Measurements from ENCODE around the gene C17orf114.

C17orf114 gene

DNA sequence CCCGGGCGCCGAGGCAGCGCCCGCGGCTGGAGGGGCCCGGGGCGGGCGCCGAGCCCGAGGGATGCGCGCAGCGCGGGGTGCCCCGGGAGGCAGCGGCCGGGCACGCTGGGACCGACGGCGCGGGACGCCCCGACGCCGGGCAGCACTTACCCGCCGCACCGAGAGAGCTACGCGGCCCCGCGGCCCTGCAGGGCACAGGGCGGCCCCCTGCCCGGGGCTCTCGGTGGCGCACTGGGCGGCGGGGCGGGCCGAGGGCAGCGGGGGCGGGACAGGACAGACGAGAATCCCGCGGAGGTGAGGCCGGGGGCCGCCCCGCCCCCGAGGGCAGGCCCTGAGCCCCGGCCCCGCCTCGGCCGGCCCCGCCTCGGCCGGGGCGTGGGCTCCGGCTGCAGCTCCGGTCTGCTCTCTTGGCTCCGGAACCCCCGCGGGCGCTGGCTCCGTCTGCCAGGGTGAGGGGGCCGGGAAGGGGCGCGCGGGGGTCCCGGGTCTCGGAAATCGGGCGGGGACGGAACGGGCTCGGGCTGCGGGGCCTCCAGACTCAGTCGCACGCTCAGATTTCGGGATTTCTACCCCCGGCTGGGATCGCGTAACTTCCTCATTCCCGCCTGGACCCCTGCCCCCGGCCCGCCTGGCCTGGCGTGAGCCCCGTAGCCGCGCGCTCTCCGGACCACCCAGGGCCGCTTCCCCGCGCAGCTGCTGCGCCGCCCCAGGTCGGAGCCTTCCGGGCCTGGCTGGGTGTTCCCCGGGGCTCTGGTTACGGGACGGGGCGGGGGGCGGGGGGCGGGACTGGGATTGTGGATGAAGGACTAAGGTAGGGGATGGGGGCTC lies 4.9 kb upstream of the C17orf114 start, which contains the start of gene PLD2:
Gene PLD2 (plus strand): TSS at position 376 of the 828 bp plus-strand sequence. CDS start 621 bp downstream, outside the sequence.
- Mint-ChIP-seq H3K4me3 (ENCODE audit: unreplicated experiment) (peak within 1 kb of the TSS; percentile 90), H3K4me1 (ENCODE audit: low read depth, unreplicated experiment) (peaks cover 3% of the 10 kb centered on the region), H3K27ac (ENCODE audit: unreplicated experiment) (peak within 1 kb of the TSS; percentile 80), H3K36me3 (ENCODE audit: low read depth, unreplicated experiment) (peaks cover 12% of the 10 kb centered on the region), H3K27me3 (ENCODE audit: low read depth, unreplicated experiment) (no peaks in the 10 kb centered on the region), H3K9me3 (ENCODE audit: unreplicated experiment) (peaks cover 5% of the 10 kb centered on the region)
- Histone ChIP-seq H3K4me3 (ENCODE audit: insufficient read depth, low read depth, low read length) (peak within 1 kb of the TSS; percentile 93), H3K27ac (ENCODE audit: low read depth, low read length) (peak within 1 kb of the TSS; percentile 33), H3K4me1 (ENCODE audit: insufficient read depth, low read length) (peaks cover 10% of the 10 kb centered on the region), H2AFZ (ENCODE audit: low read depth, low read length) (peak within 1 kb of the TSS; percentile 85), H3K36me3 (ENCODE audit: insufficient read depth, low read length) (peaks cover 3% of the 10 kb centered on the region), H3K9ac (ENCODE audit: low read length) (peak within 1 kb of the TSS; percentile 89), H3K79me2 (ENCODE audit: insufficient read depth, low read length) (peaks cover 5% of the 10 kb centered on the region), H3K27me3 (ENCODE audit: insufficient read depth, low read length) (no peaks in the 10 kb centered on the region), H3K4me2 (ENCODE audit: low read length) (peak within 1 kb of the TSS; percentile 98), H3K9me3 (ENCODE audit: insufficient read depth, low read depth, low read length) (no peaks in the 10 kb centered on the region), H4K20me1 (ENCODE audit: insufficient read depth, low read length) (peaks cover 21% of the 10 kb centered on the region)
- no peak for TF ChIP-seq EZH2 (IDR thresholded peaks at IDR 0.05; ENCODE audit: insufficient read depth, low read length)
- FAIRE-seq = no peak
- DNase-seq (ENCODE audit: low read depth) = peak; percentile 42

DNA sequence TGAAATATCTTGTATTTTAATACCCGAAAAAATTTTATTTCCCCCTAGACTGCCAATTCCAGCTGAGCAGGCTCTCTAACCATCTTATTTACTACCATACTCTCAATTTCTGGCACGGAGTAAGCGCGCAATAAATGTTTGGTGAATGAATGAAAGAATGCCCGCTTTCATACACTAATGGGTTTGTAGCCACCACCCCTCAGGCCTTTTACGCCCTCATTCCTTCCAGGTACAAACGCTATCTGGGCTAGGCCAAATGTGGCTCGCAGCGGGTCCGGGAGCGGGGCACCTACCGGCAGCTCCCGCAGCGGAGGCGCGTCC lies 4.3 kb upstream of the C17orf114 start:
- Histone ChIP-seq H3K4me2 (ENCODE audit: low read length) (peak overlapping the region; percentile 98), H3K4me1 (ENCODE audit: insufficient read depth, low read length) (peaks cover 10% of the 10 kb centered on the region), H2AFZ (ENCODE audit: low read depth, low read length) (peak overlapping the region; percentile 85), H3K79me2 (ENCODE audit: insufficient read depth, low read length) (peaks cover 5% of the 10 kb centered on the region), H3K36me3 (ENCODE audit: insufficient read depth, low read length) (peaks cover 3% of the 10 kb centered on the region), H3K9me3 (ENCODE audit: insufficient read depth, low read depth, low read length) (no peaks in the 10 kb centered on the region), H4K20me1 (ENCODE audit: insufficient read depth, low read length) (peaks cover 21% of the 10 kb centered on the region), H3K9ac (ENCODE audit: low read length) (peak overlapping the region; percentile 89), H3K27ac (ENCODE audit: low read depth, low read length) (no peak overlapping the region), H3K4me3 (ENCODE audit: insufficient read depth, low read depth, low read length) (peak overlapping the region; percentile 93), H3K27me3 (ENCODE audit: insufficient read depth, low read length) (no peaks in the 10 kb centered on the region)
- TF ChIP-seq, protein P1, sequence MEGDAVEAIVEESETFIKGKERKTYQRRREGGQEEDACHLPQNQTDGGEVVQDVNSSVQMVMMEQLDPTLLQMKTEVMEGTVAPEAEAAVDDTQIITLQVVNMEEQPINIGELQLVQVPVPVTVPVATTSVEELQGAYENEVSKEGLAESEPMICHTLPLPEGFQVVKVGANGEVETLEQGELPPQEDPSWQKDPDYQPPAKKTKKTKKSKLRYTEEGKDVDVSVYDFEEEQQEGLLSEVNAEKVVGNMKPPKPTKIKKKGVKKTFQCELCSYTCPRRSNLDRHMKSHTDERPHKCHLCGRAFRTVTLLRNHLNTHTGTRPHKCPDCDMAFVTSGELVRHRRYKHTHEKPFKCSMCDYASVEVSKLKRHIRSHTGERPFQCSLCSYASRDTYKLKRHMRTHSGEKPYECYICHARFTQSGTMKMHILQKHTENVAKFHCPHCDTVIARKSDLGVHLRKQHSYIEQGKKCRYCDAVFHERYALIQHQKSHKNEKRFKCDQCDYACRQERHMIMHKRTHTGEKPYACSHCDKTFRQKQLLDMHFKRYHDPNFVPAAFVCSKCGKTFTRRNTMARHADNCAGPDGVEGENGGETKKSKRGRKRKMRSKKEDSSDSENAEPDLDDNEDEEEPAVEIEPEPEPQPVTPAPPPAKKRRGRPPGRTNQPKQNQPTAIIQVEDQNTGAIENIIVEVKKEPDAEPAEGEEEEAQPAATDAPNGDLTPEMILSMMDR (IDR thresholded peaks at IDR 0.05; ENCODE audit: insufficient read depth, low read depth, low read length) = no peak
- no peak for TF ChIP-seq EZH2 (IDR thresholded peaks at IDR 0.05; ENCODE audit: insufficient read depth, low read length)
- Mint-ChIP-seq H3K4me3 (ENCODE audit: unreplicated experiment) (peak overlapping the region; percentile 90), H3K27me3 (ENCODE audit: low read depth, unreplicated experiment) (no peaks in the 10 kb centered on the region), H3K4me1 (ENCODE audit: low read depth, unreplicated experiment) (peaks cover 3% of the 10 kb centered on the region), H3K9me3 (ENCODE audit: unreplicated experiment) (peaks cover 5% of the 10 kb centered on the region), H3K27ac (ENCODE audit: unreplicated experiment) (peak overlapping the region; percentile 80), H3K36me3 (ENCODE audit: low read depth, unreplicated experiment) (peaks cover 11% of the 10 kb centered on the region)
- DNase-seq (ENCODE audit: low read depth) = no peak
- FAIRE-seq = no peak

DNA sequence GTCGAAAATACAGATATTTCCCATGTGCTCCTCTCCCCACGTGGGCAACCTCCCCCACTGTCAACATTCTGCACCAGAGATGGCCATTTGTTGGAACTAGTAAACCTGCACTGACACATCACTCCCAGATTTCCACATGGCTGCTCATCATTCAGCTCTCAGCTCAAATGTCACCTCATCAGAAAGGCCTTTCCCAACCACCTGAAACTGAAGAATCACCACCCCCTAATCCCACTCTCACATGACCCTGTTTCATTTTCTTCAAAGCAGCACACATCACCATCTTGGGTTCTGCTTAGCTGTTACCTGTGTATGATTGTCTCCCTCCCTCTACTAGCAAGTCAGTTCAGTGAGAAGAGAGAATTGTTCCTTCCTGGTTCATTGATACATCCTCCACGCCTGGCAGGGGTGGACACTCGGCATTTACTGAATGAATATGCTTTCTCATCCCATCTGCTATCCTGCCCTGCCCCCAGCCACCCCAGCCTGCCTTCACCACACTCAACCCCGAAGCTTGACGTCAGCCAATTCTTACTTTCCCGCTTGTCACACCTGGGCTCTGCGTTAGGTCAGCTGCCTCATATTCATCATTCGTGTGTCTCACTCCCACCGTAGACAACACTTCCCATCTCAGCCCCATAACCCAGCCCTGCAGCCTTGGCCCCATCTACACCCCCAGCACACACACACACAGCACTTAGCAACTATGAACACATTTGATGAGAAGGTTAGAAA lies 1.5 kb downstream of the C17orf114 start:
- H3K27me3 Mint-ChIP-seq (ENCODE audit: low read depth, unreplicated experiment) = no peaks in the 10 kb centered on the region
- peaks cover 7% of the 10 kb centered on the region for H3K36me3 Mint-ChIP-seq (ENCODE audit: low read depth, unreplicated experiment)
- Histone ChIP-seq H3K27me3 (ENCODE audit: insufficient read depth, low read length) (no peaks in the 10 kb centered on the region), H3K79me2 (ENCODE audit: insufficient read depth, low read length) (peaks cover 23% of the 10 kb centered on the region), H3K4me3 (ENCODE audit: insufficient read depth, low read depth, low read length) (no peak overlapping the region), H3K4me2 (ENCODE audit: low read length) (no peak overlapping the region), H3K27ac (ENCODE audit: low read depth, low read length) (no peak overlapping the region), H2AFZ (ENCODE audit: low read depth, low read length) (no peak overlapping the region), H4K20me1 (ENCODE audit: insufficient read depth, low read length) (peaks cover 7% of the 10 kb centered on the region), H3K9ac (ENCODE audit: low read length) (no peak overlapping the region), H3K4me1 (ENCODE audit: insufficient read depth, low read length) (peaks cover 4% of the 10 kb centered on the region), H3K9me3 (ENCODE audit: insufficient read depth, low read depth, low read length) (no peaks in the 10 kb centered on the region), H3K36me3 (ENCODE audit: insufficient read depth, low read length) (peaks cover 18% of the 10 kb centered on the region)
- FAIRE-seq (no peak), DNase-seq (ENCODE audit: low read depth) (no peak)
- TF ChIP-seq EZH2 (IDR thresholded peaks at IDR 0.05; ENCODE audit: insufficient read depth, low read length) = no peak
- TF ChIP-seq, protein P1 (IDR thresholded peaks at IDR 0.05; ENCODE audit: insufficient read depth, low read depth, low read length) = no peak
- H3K4me1 Mint-ChIP-seq (ENCODE audit: low read depth, unreplicated experiment) = peaks cover 3% of the 10 kb centered on the region
- peak overlapping the region; percentile 43 for H3K4me3 Mint-ChIP-seq (ENCODE audit: unreplicated experiment)
- no peaks in the 10 kb centered on the region for H3K9me3 Mint-ChIP-seq (ENCODE audit: unreplicated experiment)
- H3K27ac Mint-ChIP-seq (ENCODE audit: unreplicated experiment) = no peak overlapping the region

All from astrocyte (in vitro differentiated cells and primary cell).